ENCODE results near the gene EYA2.
"Not testable (repeated sequence)": the region's sequence is repeated elsewhere in the genome, so short reads cannot be mapped to it uniquely, and the experiment has no call there.

The EYA2 gene

GRCh38 chr20:46895906-46896242 is 1.2 kb downstream of the EYA2 start:
- DNase-seq (ENCODE audit: low read depth, low spot score), result no peak

GRCh38 chr20:46897328-46897880 is 2.8 kb downstream of the EYA2 start:
- no peak for DNase-seq (ENCODE audit: low read depth, low spot score)

- DNase-seq (ENCODE audit: low read depth, low spot score), result no peak
Observed at GRCh38 chr20:46898423-46898822, 3.8 kb downstream of the EYA2 start.

GRCh38 chr20:46899621-46900020 is 5.0 kb downstream of the EYA2 start:
- DNase-seq (ENCODE audit: low read depth, low spot score), result no peak

- no peak for DNase-seq (ENCODE audit: low read depth, low spot score)
Observed at GRCh38 chr20:46900086-46900485, 5.4 kb downstream of the EYA2 start.

- DNase-seq (ENCODE audit: low read depth, low spot score), result no peak
Observed at GRCh38 chr20:46900826-46901225, 6.2 kb downstream of the EYA2 start.

GRCh38 chr20:46901638-46902037 is 7.0 kb downstream of the EYA2 start:
- no peak for DNase-seq (ENCODE audit: low read depth, low spot score)

GRCh38 chr20:46903256-46903655 is 8.6 kb downstream of the EYA2 start:
- DNase-seq (ENCODE audit: low read depth, low spot score), result no peak

- no peak for DNase-seq (ENCODE audit: low read depth, low spot score)
Observed at GRCh38 chr20:46903937-46904336, 9.3 kb downstream of the EYA2 start.

- no peak for DNase-seq (ENCODE audit: low read depth, low spot score)
Observed at GRCh38 chr20:46905364-46906125, 10.9 kb downstream of the EYA2 start.

GRCh38 chr20:46913329-46914044 is 18.8 kb downstream of the EYA2 start:
- no peak for DNase-seq (ENCODE audit: low read depth, low spot score)

GRCh38 chr20:46914789-46915379 is 20.2 kb downstream of the EYA2 start:
- no peak for DNase-seq (ENCODE audit: low read depth, low spot score)

- no peak for DNase-seq (ENCODE audit: low read depth, low spot score)
Observed at GRCh38 chr20:46915575-46916257, 21.1 kb downstream of the EYA2 start.

- DNase-seq (ENCODE audit: low read depth, low spot score), result no peak
Observed at GRCh38 chr20:46916258-46916603, 21.6 kb downstream of the EYA2 start.

- DNase-seq (ENCODE audit: low read depth, low spot score), result no peak
Observed at GRCh38 chr20:46917155-46917554, 22.5 kb downstream of the EYA2 start.

- no peak for DNase-seq (ENCODE audit: low read depth, low spot score)
Observed at GRCh38 chr20:46920114-46920513, 25.5 kb downstream of the EYA2 start.

- DNase-seq (ENCODE audit: low read depth, low spot score), result not testable (repeated sequence)
Observed at GRCh38 chr20:46922841-46923240, 28.2 kb downstream of the EYA2 start.

GRCh38 chr20:46923550-46923949 is 28.9 kb downstream of the EYA2 start:
- DNase-seq (ENCODE audit: low read depth, low spot score), result no peak

GRCh38 chr20:46928580-46929132 is 34.0 kb downstream of the EYA2 start:
- DNase-seq (ENCODE audit: low read depth, low spot score), result no peak

GRCh38 chr20:46929902-46930301 is 35.3 kb downstream of the EYA2 start:
- DNase-seq (ENCODE audit: low read depth, low spot score), result no peak

- DNase-seq (ENCODE audit: low read depth, low spot score), result no peak
Observed at GRCh38 chr20:46930640-46931339, 36.1 kb downstream of the EYA2 start.

All from iPS DF 19.7 (cell line).